ENCODE measurements around the gene ZNF513.

Gene ZNF513

DNA sequence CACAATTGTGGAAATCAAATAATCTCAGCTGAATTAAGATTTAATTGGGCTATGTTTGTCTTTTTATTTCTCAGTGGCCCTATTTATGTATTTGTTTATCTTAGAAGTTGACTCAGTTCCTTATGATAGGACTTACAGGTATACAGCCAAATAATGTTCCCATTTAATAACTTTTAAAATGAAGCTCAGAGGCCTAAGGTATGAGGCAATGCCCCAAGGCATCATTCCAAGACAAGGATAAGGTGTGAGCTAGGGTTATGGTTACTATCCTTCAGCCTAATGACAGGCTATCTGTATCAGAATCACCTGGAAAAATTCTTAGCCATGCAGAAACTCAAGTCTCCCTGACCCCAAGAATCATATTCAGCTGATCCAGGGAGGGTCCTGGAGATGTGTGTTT is 40.5 kb upstream of the ZNF513 start:
- no peak overlapping the region for H2AFZ ChIP-seq (ENCODE audit: low read length)
- no peak overlapping the region for H3K9ac ChIP-seq (ENCODE audit: low read length)
- H3K4me2 ChIP-seq (ENCODE audit: low read length) = no peak overlapping the region
- H3K36me3 ChIP-seq (ENCODE audit: insufficient read depth, low read length) = no peaks in the 10 kb centered on the region
- no peak overlapping the region for H3K4me3 ChIP-seq (ENCODE audit: low read depth, low read length, poor library complexity, severe bottlenecking)
- no peak overlapping the region for H3K27ac ChIP-seq (ENCODE audit: low read depth, low read length, poor library complexity, severe bottlenecking)
- no peaks in the 10 kb centered on the region for H4K20me1 ChIP-seq (ENCODE audit: insufficient read depth, low read length)
- TF ChIP-seq, protein P1, sequence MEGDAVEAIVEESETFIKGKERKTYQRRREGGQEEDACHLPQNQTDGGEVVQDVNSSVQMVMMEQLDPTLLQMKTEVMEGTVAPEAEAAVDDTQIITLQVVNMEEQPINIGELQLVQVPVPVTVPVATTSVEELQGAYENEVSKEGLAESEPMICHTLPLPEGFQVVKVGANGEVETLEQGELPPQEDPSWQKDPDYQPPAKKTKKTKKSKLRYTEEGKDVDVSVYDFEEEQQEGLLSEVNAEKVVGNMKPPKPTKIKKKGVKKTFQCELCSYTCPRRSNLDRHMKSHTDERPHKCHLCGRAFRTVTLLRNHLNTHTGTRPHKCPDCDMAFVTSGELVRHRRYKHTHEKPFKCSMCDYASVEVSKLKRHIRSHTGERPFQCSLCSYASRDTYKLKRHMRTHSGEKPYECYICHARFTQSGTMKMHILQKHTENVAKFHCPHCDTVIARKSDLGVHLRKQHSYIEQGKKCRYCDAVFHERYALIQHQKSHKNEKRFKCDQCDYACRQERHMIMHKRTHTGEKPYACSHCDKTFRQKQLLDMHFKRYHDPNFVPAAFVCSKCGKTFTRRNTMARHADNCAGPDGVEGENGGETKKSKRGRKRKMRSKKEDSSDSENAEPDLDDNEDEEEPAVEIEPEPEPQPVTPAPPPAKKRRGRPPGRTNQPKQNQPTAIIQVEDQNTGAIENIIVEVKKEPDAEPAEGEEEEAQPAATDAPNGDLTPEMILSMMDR (IDR thresholded peaks at IDR 0.05; ENCODE audit: low read length) = no peak
- no peak for TF ChIP-seq EZH2 (IDR thresholded peaks at IDR 0.05; ENCODE audit: borderline replicate concordance, low read length)
- H3K4me1 ChIP-seq (ENCODE audit: insufficient read depth, low read length, severe bottlenecking) = no peaks in the 10 kb centered on the region
- no peaks in the 10 kb centered on the region for H3K79me2 ChIP-seq (ENCODE audit: insufficient read depth, low read length)
- no peaks in the 10 kb centered on the region for H3F3A ChIP-seq (ENCODE audit: insufficient read depth, low read length)
- no peaks in the 10 kb centered on the region for H3K27me3 ChIP-seq (ENCODE audit: insufficient read depth, low read length)
- no peaks in the 10 kb centered on the region for H3K9me3 ChIP-seq (ENCODE audit: low read length)
- H3K9me2 ChIP-seq (ENCODE audit: low read depth, low read length) = no peaks in the 10 kb centered on the region

DNA sequence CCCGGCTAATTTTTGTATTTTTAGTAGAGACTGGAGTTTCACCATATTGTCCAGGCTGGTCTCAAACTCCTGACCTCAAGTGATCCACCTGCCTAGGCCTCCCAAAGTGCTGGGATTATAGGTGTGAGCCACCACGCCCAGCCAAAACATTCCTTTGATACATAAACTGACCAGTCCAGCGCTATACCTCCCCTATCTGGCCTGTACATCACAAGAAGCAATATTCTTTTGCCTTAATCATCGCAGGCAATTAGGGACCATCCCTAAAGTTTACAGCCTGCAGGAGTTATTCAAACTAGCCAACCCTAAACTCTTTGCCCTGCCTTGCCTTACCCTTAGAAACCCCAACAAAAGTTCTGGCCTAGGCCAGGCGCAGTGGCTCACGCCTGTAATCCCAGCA is 35.6 kb upstream of the ZNF513 start:
- H3K9ac ChIP-seq (ENCODE audit: low read length) = no peak overlapping the region
- H3K36me3 ChIP-seq (ENCODE audit: insufficient read depth, low read length) = no peaks in the 10 kb centered on the region
- no peaks in the 10 kb centered on the region for H3K9me2 ChIP-seq (ENCODE audit: low read depth, low read length)
- no peaks in the 10 kb centered on the region for H3F3A ChIP-seq (ENCODE audit: insufficient read depth, low read length)
- H3K4me2 ChIP-seq (ENCODE audit: low read length) = no peak overlapping the region
- H3K4me1 ChIP-seq (ENCODE audit: insufficient read depth, low read length, severe bottlenecking) = no peaks in the 10 kb centered on the region
- TF ChIP-seq, protein P1 (IDR thresholded peaks at IDR 0.05; ENCODE audit: low read length) = no peak
- TF ChIP-seq EZH2 (IDR thresholded peaks at IDR 0.05; ENCODE audit: borderline replicate concordance, low read length) = no peak
- H2AFZ ChIP-seq (ENCODE audit: low read length) = no peak overlapping the region
- H3K9me3 ChIP-seq (ENCODE audit: low read length) = no peaks in the 10 kb centered on the region
- H3K79me2 ChIP-seq (ENCODE audit: insufficient read depth, low read length) = no peaks in the 10 kb centered on the region
- no peak overlapping the region for H3K4me3 ChIP-seq (ENCODE audit: low read depth, low read length, poor library complexity, severe bottlenecking)
- H3K27me3 ChIP-seq (ENCODE audit: insufficient read depth, low read length) = no peaks in the 10 kb centered on the region
- no peak overlapping the region for H3K27ac ChIP-seq (ENCODE audit: low read depth, low read length, poor library complexity, severe bottlenecking)
- no peaks in the 10 kb centered on the region for H4K20me1 ChIP-seq (ENCODE audit: insufficient read depth, low read length)

DNA sequence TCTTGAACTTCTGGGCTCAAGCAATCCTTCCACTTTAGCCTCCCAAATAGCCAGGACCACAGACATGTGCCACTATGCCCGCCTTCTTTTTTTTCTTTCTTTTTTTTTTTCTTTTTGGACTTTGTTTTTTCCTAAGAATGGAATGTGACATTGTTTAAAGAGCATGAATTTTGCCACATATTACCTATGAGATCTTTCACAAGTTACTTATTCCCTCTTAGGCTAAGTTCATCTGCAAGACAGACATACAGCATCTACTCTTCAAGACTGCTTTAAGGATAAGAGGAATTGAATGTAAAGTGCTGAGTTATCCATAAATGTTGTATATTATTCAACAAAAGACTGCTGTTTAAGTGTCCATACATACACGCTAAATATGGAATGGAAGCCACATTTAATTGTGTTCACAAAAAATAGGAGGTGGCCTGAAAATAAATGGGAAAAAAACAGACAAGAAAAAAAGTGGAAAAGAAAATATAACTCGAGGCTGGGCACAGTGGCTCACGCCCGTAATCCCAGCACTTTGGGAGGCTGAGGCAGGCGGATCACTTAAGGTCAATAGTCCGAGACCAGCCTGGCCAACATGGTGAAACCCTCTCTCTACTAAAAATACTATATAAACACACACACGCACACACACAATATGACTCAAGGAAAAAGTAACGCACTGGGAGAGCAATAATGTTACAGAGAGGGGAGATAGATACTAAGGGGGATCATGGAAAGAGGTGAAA is 32.1 kb upstream of the ZNF513 start:
- no peak overlapping the region for H3K4me3 ChIP-seq (ENCODE audit: low read depth, low read length, poor library complexity, severe bottlenecking)
- no peaks in the 10 kb centered on the region for H3F3A ChIP-seq (ENCODE audit: insufficient read depth, low read length)
- no peak overlapping the region for H2AFZ ChIP-seq (ENCODE audit: low read length)
- H3K27ac ChIP-seq (ENCODE audit: low read depth, low read length, poor library complexity, severe bottlenecking) = no peak overlapping the region
- H3K4me1 ChIP-seq (ENCODE audit: insufficient read depth, low read length, severe bottlenecking) = peaks cover 17% of the 10 kb centered on the region
- peaks cover 17% of the 10 kb centered on the region for H3K79me2 ChIP-seq (ENCODE audit: insufficient read depth, low read length)
- H3K36me3 ChIP-seq (ENCODE audit: insufficient read depth, low read length) = peaks cover 2% of the 10 kb centered on the region
- no peak overlapping the region for H3K4me2 ChIP-seq (ENCODE audit: low read length)
- H3K9me3 ChIP-seq (ENCODE audit: low read length) = no peaks in the 10 kb centered on the region
- TF ChIP-seq, protein P1 (IDR thresholded peaks at IDR 0.05; ENCODE audit: low read length) = no peak
- no peak for TF ChIP-seq EZH2 (IDR thresholded peaks at IDR 0.05; ENCODE audit: borderline replicate concordance, low read length)
- H3K9ac ChIP-seq (ENCODE audit: low read length) = no peak overlapping the region
- no peaks in the 10 kb centered on the region for H3K9me2 ChIP-seq (ENCODE audit: low read depth, low read length)
- no peaks in the 10 kb centered on the region for H3K27me3 ChIP-seq (ENCODE audit: insufficient read depth, low read length)
- no peaks in the 10 kb centered on the region for H4K20me1 ChIP-seq (ENCODE audit: insufficient read depth, low read length)

All from OCI-LY1 (cell line).